ENCODE measurements around the gene SDK2.
"Not testable (repeated sequence)": the region's sequence is repeated elsewhere in the genome, so short reads cannot be mapped to it uniquely, and the experiment has no call there.

The SDK2 gene

DNA sequence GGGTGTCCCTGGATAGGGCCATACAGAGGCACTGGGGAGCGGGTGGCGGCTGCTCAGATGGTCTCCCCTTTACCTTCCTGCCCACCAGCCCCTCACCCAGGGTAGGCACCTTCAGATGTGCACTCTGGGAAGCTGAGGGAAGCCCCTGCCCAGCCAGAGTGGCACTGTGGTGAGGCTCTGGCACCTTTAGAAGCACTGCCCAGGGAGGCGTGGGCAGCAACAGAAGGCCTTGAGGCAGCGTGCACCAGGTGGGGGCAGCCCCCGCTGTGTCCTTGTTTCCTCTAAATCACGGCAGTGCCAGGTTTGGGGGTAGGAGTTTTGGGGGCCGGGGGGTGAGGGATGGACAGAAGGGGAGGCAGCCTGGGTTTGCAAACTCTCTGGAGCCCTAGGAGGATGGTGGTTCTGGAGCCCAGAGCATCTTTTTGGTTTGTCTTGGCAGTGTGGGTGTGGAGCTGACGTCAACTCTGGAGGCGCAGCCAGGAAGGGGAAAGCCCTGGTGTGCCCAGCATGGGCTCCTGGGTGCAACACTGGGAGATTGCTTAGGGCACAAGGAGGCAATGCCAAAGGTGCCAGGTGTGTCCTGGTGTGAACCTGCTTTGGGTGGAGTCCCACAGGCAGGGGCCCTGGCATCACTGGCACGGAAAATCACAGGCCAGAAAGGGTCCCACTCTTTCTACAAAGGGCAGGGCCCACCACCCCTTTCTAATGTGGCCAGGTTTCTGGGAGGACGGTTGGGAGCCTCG is 309.3 kb downstream of the SDK2 start:
- Histone ChIP-seq H3K9ac (ENCODE audit: low read depth, low read length) (no peak overlapping the region), H3K36me3 (ENCODE audit: control insufficient read depth, insufficient read depth, low read length) (peaks cover 4% of the 10 kb centered on the region), H3K9me3 (ENCODE audit: control insufficient read depth, insufficient read depth, low read length) (no peaks in the 10 kb centered on the region), H3K4me3 (ENCODE audit: low read depth, low read length) (no peak overlapping the region), H3K27me3 (ENCODE audit: control insufficient read depth, insufficient read depth, low read length) (no peaks in the 10 kb centered on the region), H3K4me1 (ENCODE audit: control insufficient read depth, insufficient read depth, low read length) (peaks cover 4% of the 10 kb centered on the region)

DNA sequence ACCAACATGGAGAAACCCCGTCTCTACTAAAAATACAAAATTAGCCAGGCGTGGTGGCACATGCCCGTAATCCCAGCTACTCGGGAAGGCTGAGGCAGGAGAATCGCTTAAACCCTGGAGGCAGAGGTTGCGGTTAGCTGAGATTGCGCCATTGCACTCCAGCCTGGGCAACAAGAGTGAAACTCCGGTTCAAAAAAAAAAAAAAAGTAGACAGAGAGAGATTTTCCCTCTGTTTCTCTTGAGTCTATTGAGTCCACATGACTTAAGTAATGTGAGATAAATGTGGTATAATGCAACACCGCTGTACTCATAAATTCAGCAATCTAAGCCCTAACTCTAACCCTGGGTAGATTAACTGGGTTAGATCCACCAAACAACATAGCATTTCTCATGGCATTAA is 310.8 kb downstream of the SDK2 start:
- not testable (repeated sequence) for H3K9me3 ChIP-seq (ENCODE audit: control insufficient read depth, insufficient read depth, low read length); H3K36me3 ChIP-seq (ENCODE audit: control insufficient read depth, insufficient read depth, low read length); H3K9ac ChIP-seq (ENCODE audit: low read depth, low read length); H3K4me1 ChIP-seq (ENCODE audit: control insufficient read depth, insufficient read depth, low read length); H3K27me3 ChIP-seq (ENCODE audit: control insufficient read depth, insufficient read depth, low read length); H3K4me3 ChIP-seq (ENCODE audit: low read depth, low read length)

DNA sequence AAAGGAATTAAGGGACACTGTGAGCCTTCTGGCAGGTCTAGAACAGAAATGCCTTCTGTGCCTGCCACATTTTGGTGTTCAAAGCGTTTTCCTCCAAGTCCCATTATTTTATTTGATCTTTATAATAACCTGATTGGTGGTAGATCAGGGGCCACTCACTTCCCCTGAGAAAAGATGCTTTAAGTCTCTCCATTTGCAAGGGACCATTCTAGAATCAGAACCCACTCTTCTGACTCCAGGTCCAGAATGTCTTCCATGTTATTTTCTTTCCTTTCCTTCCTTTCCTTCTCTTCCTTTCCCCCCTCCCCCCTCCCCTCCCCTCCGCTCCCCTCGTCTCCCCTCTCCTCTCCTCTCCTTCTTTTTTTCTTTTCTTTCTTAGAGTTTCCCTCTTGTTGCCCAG is 313.2 kb downstream of the SDK2 start:
- Histone ChIP-seq H3K36me3 (ENCODE audit: control insufficient read depth, insufficient read depth, low read length) (peaks cover 4% of the 10 kb centered on the region), H3K27me3 (ENCODE audit: control insufficient read depth, insufficient read depth, low read length) (no peaks in the 10 kb centered on the region), H3K4me1 (ENCODE audit: control insufficient read depth, insufficient read depth, low read length) (peaks cover 4% of the 10 kb centered on the region), H3K9ac (ENCODE audit: low read depth, low read length) (no peak overlapping the region), H3K4me3 (ENCODE audit: low read depth, low read length) (no peak overlapping the region), H3K9me3 (ENCODE audit: control insufficient read depth, insufficient read depth, low read length) (no peaks in the 10 kb centered on the region)

DNA sequence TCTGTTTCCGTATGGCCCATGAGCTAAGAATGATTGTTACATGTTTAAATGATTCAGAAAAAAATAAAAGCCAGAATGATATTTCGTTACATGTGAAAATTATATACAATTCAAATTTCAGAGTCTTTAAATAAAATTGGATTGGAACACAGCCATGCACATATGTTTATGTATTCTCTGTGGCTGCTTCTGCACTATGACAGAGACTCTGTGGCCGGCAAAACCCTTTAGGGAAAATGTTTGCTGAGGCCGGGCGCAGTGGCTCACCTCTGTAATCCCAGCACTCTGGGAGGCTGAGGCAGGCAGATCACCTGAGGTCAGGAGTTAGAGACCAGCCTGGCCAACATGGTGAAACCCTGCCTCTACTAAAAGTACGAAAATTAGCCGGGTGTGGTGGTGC is 316.6 kb downstream of the SDK2 start:
- no peak overlapping the region for H3K9ac ChIP-seq (ENCODE audit: low read depth, low read length)

DNA sequence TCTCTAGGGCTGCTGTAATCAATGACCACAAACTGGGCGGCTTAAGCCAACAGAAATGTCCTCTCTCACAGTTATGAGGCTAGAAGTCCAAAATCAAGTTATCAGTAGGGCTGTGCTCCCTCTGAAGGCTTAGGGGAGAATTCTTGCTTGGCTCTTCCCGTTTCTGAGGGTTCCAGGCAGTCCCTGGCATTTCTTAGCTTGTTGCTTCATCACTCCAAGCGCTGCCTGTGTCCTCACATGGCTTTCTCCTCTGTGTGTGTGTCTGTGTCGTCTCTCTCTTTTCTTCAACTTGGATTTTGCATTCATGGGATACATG is 318.8 kb downstream of the SDK2 start:
- no peak overlapping the region for H3K9ac ChIP-seq (ENCODE audit: low read depth, low read length)
- no peaks in the 10 kb centered on the region for H3K36me3 ChIP-seq (ENCODE audit: control insufficient read depth, insufficient read depth, low read length)
- H3K4me3 ChIP-seq (ENCODE audit: low read depth, low read length) = no peak overlapping the region
- H3K9me3 ChIP-seq (ENCODE audit: control insufficient read depth, insufficient read depth, low read length) = no peaks in the 10 kb centered on the region
- no peaks in the 10 kb centered on the region for H3K27me3 ChIP-seq (ENCODE audit: control insufficient read depth, insufficient read depth, low read length)
- peaks cover 15% of the 10 kb centered on the region for H3K4me1 ChIP-seq (ENCODE audit: control insufficient read depth, insufficient read depth, low read length)

More for the DNA sequence above, 316.6 kb downstream of the SDK2 start:
- Histone ChIP-seq H3K36me3 (ENCODE audit: control insufficient read depth, insufficient read depth, low read length) (no peaks in the 10 kb centered on the region), H3K4me3 (ENCODE audit: low read depth, low read length) (no peak overlapping the region), H3K27me3 (ENCODE audit: control insufficient read depth, insufficient read depth, low read length) (no peaks in the 10 kb centered on the region), H3K4me1 (ENCODE audit: control insufficient read depth, insufficient read depth, low read length) (peaks cover 15% of the 10 kb centered on the region), H3K9me3 (ENCODE audit: control insufficient read depth, insufficient read depth, low read length) (no peaks in the 10 kb centered on the region)

DNA sequence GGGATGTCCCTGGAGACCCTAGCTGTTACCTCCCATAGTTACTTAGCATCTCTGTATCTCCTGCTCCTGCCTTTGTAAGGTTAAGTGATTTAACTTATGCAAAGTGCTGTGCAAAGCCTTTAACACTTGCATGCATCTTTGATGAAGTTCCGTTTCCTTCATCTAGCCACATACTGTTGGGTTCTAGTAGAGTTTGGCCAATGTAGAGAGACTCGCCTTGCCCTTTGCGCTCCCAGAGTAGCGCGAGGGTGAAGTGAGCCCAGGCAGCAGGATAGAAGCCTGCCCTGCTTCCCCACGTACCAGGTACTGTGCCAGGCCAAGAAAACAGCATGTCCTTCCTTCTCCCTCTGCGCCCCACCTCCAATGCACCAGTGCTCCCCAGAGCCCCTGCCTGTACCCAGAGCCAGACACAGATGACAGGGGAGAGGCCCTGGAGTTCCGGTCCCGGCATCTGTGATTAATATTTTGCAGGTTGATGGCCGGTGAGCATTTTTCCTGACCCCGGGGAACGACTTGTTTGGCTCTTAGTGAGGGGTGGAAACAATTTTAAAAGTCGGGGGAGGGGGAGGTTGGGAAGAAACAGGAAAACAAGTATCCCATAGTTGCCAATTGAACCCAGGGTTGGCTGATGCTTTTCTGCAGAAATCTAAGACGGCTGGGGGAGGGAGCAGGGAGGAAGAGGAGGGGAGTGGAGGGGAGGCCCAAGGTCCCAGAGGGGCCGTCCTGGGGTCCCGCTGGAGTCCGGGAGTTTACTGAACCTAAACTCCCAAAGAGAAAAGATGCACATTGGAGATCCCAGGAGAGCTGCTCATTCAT is 319.3 kb downstream of the SDK2 start:
- Histone ChIP-seq H3K9me3 (ENCODE audit: control insufficient read depth, insufficient read depth, low read length) (no peaks in the 10 kb centered on the region), H3K4me3 (ENCODE audit: low read depth, low read length) (peak overlapping the region; percentile 18), H3K9ac (ENCODE audit: low read depth, low read length) (no peak overlapping the region), H3K27me3 (ENCODE audit: control insufficient read depth, insufficient read depth, low read length) (no peaks in the 10 kb centered on the region), H3K4me1 (ENCODE audit: control insufficient read depth, insufficient read depth, low read length) (peaks cover 15% of the 10 kb centered on the region), H3K36me3 (ENCODE audit: control insufficient read depth, insufficient read depth, low read length) (no peaks in the 10 kb centered on the region)

DNA sequence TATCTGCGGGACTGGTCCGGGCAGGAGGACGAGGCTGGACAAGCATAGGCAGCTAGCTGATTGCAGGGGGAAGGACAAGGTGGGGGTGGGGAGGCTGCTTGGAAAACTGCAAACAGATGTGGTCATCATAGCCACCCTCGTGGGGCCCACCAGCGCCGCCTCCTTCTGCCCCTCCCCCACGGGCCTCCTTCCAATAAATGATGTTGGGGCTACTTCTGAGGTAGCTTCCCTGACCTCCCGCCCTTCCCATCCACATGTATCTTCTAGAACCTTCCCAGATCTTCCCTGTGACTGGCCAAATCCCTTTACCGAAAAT is 320.1 kb downstream of the SDK2 start:
- Histone ChIP-seq H3K4me3 (ENCODE audit: low read depth, low read length) (peak overlapping the region; percentile 18), H3K9me3 (ENCODE audit: control insufficient read depth, insufficient read depth, low read length) (no peaks in the 10 kb centered on the region), H3K4me1 (ENCODE audit: control insufficient read depth, insufficient read depth, low read length) (peaks cover 15% of the 10 kb centered on the region), H3K9ac (ENCODE audit: low read depth, low read length) (no peak overlapping the region), H3K36me3 (ENCODE audit: control insufficient read depth, insufficient read depth, low read length) (no peaks in the 10 kb centered on the region), H3K27me3 (ENCODE audit: control insufficient read depth, insufficient read depth, low read length) (no peaks in the 10 kb centered on the region)

DNA sequence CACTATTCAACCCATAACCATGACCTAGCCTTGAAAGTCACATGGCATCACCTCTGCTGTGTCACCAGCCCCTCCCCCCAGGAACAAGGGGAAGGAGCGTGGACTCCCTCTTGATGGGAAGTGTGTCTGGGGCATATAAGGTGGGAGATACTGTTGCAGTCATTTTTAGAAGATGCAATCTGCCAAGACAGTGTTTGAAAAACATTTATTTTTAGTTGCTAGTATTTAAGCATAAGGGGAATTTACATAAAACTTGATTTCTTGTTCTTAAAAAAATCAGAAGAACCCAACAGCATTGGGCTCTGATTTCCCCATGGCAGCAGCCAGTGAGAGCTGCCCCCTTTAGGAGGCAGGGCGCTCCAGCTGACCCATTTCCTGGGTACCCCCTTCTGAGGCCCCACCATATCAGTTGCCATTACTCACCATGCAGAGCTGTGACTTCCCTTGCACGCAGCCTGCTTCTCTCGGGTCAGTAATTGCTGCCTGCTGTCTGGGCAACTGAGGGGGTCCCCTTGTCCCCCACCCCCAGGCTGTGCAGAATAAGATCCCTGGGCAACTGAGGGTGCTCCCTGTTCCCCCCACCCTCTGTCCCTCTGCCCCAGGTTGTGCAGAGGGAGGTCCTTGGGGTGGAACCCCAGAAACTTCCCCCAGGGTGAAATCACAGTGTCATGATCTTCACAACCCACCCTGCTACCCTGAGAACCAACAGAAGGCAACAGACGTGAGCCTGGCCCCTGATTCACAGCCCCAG is 320.7 kb downstream of the SDK2 start:
- no peak overlapping the region for H3K9ac ChIP-seq (ENCODE audit: low read depth, low read length)
- no peaks in the 10 kb centered on the region for H3K27me3 ChIP-seq (ENCODE audit: control insufficient read depth, insufficient read depth, low read length)
- no peak overlapping the region for H3K4me3 ChIP-seq (ENCODE audit: low read depth, low read length)
- H3K4me1 ChIP-seq (ENCODE audit: control insufficient read depth, insufficient read depth, low read length) = peaks cover 15% of the 10 kb centered on the region
- no peaks in the 10 kb centered on the region for H3K9me3 ChIP-seq (ENCODE audit: control insufficient read depth, insufficient read depth, low read length)
- no peaks in the 10 kb centered on the region for H3K36me3 ChIP-seq (ENCODE audit: control insufficient read depth, insufficient read depth, low read length)

DNA sequence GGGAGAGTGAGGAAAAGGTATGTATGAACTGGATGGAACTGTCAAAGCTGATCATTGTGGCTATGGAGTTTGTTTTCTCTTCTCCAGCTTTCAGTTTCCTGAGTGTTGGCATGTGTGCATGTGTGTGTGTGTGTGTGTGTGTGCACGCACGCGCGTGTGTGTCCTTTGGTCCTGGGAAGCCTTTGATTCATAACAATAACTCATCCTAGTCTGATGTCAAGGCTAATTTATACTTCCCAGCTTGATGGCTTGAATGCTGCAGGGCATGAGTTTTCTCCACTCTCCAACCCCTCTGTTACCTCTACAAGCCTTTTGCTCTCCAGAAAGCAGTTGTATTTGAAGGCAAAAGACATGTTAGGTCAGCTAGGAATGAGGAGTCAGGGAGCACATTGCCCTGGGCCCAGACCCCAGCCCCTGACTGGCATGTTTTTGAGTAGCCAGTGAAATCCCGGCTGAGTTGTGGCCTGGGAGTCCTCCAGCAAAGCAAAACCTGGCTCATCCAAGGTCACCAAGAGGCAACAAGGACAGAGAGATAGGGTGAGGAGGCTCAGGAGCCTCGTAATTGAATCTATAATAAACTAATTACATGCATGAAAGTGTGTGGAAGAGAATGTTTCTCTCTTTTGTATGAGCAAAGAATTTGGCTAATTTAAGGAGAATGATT is 323.5 kb downstream of the SDK2 start:
- Histone ChIP-seq H3K4me3 (ENCODE audit: low read depth, low read length) (no peak overlapping the region), H3K27me3 (ENCODE audit: control insufficient read depth, insufficient read depth, low read length) (no peaks in the 10 kb centered on the region), H3K36me3 (ENCODE audit: control insufficient read depth, insufficient read depth, low read length) (no peaks in the 10 kb centered on the region), H3K9me3 (ENCODE audit: control insufficient read depth, insufficient read depth, low read length) (no peaks in the 10 kb centered on the region), H3K4me1 (ENCODE audit: control insufficient read depth, insufficient read depth, low read length) (peaks cover 19% of the 10 kb centered on the region), H3K9ac (ENCODE audit: low read depth, low read length) (no peak overlapping the region)

DNA sequence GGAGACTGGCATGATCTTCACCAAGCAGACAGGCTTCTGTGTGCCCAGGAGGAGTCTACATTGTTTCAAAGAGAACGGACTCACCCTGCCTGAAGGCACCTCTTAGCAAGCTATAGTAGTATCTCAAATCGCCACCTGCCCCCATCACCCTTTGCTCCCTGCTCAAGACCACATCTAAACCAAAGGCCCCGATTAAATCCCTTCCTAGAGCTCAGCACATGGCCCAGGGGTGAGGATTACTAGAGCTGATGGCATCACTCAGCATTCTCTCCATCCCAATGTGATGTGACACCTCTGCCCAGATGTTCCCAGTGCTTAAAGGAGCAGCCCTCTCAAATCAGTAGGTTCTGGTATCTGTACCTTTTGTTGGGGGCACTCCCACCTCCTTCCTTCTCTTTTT is 324.5 kb downstream of the SDK2 start:
- Histone ChIP-seq H3K36me3 (ENCODE audit: control insufficient read depth, insufficient read depth, low read length) (no peaks in the 10 kb centered on the region), H3K9ac (ENCODE audit: low read depth, low read length) (no peak overlapping the region), H3K4me1 (ENCODE audit: control insufficient read depth, insufficient read depth, low read length) (peaks cover 14% of the 10 kb centered on the region), H3K27me3 (ENCODE audit: control insufficient read depth, insufficient read depth, low read length) (no peaks in the 10 kb centered on the region), H3K9me3 (ENCODE audit: control insufficient read depth, insufficient read depth, low read length) (no peaks in the 10 kb centered on the region), H3K4me3 (ENCODE audit: low read depth, low read length) (no peak overlapping the region)

DNA sequence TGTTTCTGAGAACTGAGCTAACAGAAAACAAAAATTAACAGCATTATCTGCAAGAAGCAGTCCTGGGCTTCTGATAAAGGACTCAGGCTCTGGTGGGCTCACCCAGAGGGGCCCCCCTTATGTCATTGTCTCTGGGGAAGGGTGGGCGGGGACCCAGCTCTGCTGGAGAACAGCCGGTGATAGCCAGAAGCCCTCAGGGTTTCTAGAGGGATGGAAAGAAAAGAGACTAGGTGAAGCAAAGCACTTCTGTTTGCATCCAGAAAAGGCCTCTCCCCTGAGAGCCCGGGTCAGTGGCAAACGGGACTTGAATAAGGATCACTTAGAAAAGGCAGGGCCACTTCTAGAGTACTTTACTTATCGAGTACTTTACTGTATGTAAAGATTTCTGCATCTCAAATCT is 325.4 kb downstream of the SDK2 start:
- Histone ChIP-seq H3K36me3 (ENCODE audit: control insufficient read depth, insufficient read depth, low read length) (no peaks in the 10 kb centered on the region), H3K4me3 (ENCODE audit: low read depth, low read length) (no peak overlapping the region), H3K27me3 (ENCODE audit: control insufficient read depth, insufficient read depth, low read length) (no peaks in the 10 kb centered on the region), H3K9me3 (ENCODE audit: control insufficient read depth, insufficient read depth, low read length) (no peaks in the 10 kb centered on the region), H3K4me1 (ENCODE audit: control insufficient read depth, insufficient read depth, low read length) (peaks cover 8% of the 10 kb centered on the region), H3K9ac (ENCODE audit: low read depth, low read length) (no peak overlapping the region)
